OCI-LY7 (cell line): Measurements from ENCODE around the gene NOTCH4. TPM values are rescaled to one million over a fixed set of nuclear protein-coding genes. Genes with fewer than 3 reads are reported as not detected.
"Not testable (repeated sequence)": the region's sequence is repeated elsewhere in the genome, so short reads cannot be mapped to it uniquely, and the experiment has no call there.

Experiments
- BruUV-seq: library from RNA; stranded (reverse); fragments of 400-500 nt; replicated peaks from 2 replicates; lab custom pipeline; 2021; lab: Mats Ljungman, UMichigan
- CTCF ChIA-PET: fragments of 300-600 bp; sonication (Branson Sonifier 250); formaldehyde crosslinking; loops from one replicate; lab custom pipeline; 2022; ENCODE audit warnings: antibody characterized with exemption; ENCODE audit not compliant: unreplicated experiment; lab: Charles Lee
- POLR2A ChIA-PET: fragments of 300-600 bp; sonication (Branson Sonifier 250); formaldehyde crosslinking; loops from one replicate; lab custom pipeline; 2022; ENCODE audit warnings: antibody characterized with exemption; lab: Charles Lee
- DNase-seq: peaks from one replicate; pipeline ENCODE4 v3.0.0-alpha.2; 2015; ENCODE audit warnings: low spot score
- H2AFZ ChIP-seq: fragments of 200-600 bp; sonication (generic), shearing (Covaris generic); 2 replicates; pipeline ENCODE4 v1.6.1; 2014; ENCODE audit warnings: mild to moderate bottlenecking, antibody characterized with exemption, low read length, moderate library complexity
- H3K27ac ChIP-seq: fragments of 200-600 bp; sonication (generic); 2 replicates; pipeline ENCODE4 v1.5.1; 2014; ENCODE audit warnings: mixed run types, low read depth, mild to moderate bottlenecking, moderate library complexity, low read length, inconsistent platforms; ENCODE audit not compliant: poor library complexity, severe bottlenecking
- H3K36me3 ChIP-seq: fragments of 200-600 bp; sonication (generic); 2 replicates; pipeline ENCODE4 v1.6.1; 2014; ENCODE audit warnings: mild to moderate bottlenecking, antibody characterized with exemption, low read length, moderate library complexity, mixed read lengths; ENCODE audit not compliant: insufficient read depth
- H3K4me1 ChIP-seq: fragments of 200-600 bp; sonication (generic); 2 replicates; pipeline ENCODE4 v1.5.1; 2014; ENCODE audit warnings: mild to moderate bottlenecking, low read length; ENCODE audit not compliant: insufficient read depth, poor library complexity, severe bottlenecking
- H3K4me2 ChIP-seq: fragments of 200-600 bp; sonication (generic); 2 replicates; pipeline ENCODE4 v1.6.1; 2014; ENCODE audit warnings: mild to moderate bottlenecking, low read length
- H3K4me3 ChIP-seq: fragments of 200-600 bp; sonication (generic); 2 replicates; pipeline ENCODE4 v1.5.1; 2014; ENCODE audit warnings: mild to moderate bottlenecking, low read depth, low read length; ENCODE audit not compliant: poor library complexity, severe bottlenecking
- H3K79me2 ChIP-seq: fragments of 200-600 bp; sonication (generic); 2 replicates; pipeline ENCODE4 v1.6.1; 2016; ENCODE audit warnings: low read depth, mild to moderate bottlenecking, low read length, moderate library complexity, mixed read lengths; ENCODE audit not compliant: insufficient read depth
- H3K9me2 ChIP-seq: fragments of 200-600 bp; sonication (generic); 2 replicates; pipeline ENCODE4 v1.6.1; 2016; ENCODE audit warnings: mild to moderate bottlenecking, low read length, mixed read lengths; ENCODE audit not compliant: insufficient read depth
- H3K9me3 ChIP-seq: fragments of 200-600 bp; sonication (generic); 2 replicates; pipeline ENCODE4 v1.6.1; 2014; ENCODE audit warnings: mild to moderate bottlenecking, mixed run types, low read length, mixed read lengths
- H4K20me1 ChIP-seq: fragments of 200-600 bp; sonication (generic); 2 replicates; pipeline ENCODE4 v1.6.1; 2014; ENCODE audit warnings: mild to moderate bottlenecking, antibody characterized with exemption, low read length, moderate library complexity, mixed read lengths; ENCODE audit not compliant: insufficient read depth
- EZH2phosphoT487 ChIP-seq: fragments of 200-600 bp; sonication (generic); IDR thresholded peaks from 2 replicates; pipeline ENCODE4 v1.6.1; 2018; ENCODE audit warnings: low read depth, borderline replicate concordance, mild to moderate bottlenecking, mixed run types, antibody characterized with exemption, low read length, moderate library complexity, mixed read lengths
- intact Hi-C: fragments of 100-400 bp; cut with micrococcal nuclease; formaldehyde crosslinking; loops from one replicate; pipeline ENCODE4 v1.10.0; 2022; ENCODE audit not compliant: unreplicated experiment
- total RNA-seq, 2 experiments: library from RNA; depleted of rRNA in 1 of 2; stranded (reverse); fragments of >200 nt in 1 of 2; shearing (Covaris generic) in 1 of 2; gene quantifications; 2 replicates each; pipeline ENCODE4 v1.2.3, GENCODE V29; 2014 to 2022
- TF ChIP-seq, protein P1 (sequence below): fragments of 200-600 bp; sonication (generic); conservative IDR thresholded peaks from 2 replicates; pipeline ENCODE4 v1.5.1; 2014; ENCODE audit warnings: mild to moderate bottlenecking, antibody characterized with exemption, low read length, moderate library complexity, mixed read lengths

Gene NOTCH4
- total RNA-seq, 2 experiments from 2014 or later, result 1.4 to 2.4 TPM

DNA sequence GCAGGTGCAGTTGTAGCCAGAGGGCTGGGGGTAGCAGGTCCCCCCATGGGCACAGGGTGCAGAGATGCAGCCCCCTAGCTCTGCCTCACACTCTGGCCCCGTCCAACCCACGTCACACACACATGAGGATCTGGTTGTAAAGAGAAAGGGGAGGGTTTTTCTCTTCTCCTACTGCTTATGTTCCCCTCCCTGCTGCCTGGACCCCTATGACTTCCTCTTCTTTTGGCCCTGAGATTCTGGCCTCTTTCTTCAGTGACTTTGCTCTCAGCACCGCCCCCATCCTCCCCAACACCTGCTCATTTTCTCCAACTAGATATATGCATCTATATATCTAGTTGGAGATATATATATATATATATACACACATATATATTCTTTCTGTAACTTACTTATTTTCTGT, 9.7 kb downstream of the NOTCH4 start:
- H3K9me2 ChIP-seq, result no peaks in the 10 kb centered on the region
- ChIA-PET POLR2A (interaction anchor here (0.8 kb wide), 1 partner anchor 9 kb away, joined by 4 read pairs; no protein-coding TSS in a partner anchor), CTCF (no interaction called here)
- H3K4me2 ChIP-seq, result no peak overlapping the region
- intact Hi-C loops, result no loop called here
- no TSS peak for BruUV-seq
- H3K79me2 ChIP-seq, result no peaks in the 10 kb centered on the region
- H3K9me3 ChIP-seq, result no peaks in the 10 kb centered on the region
- H3K27ac ChIP-seq, result no peak overlapping the region
- peak; percentile 32 for DNase-seq
- H2AFZ ChIP-seq, result no peak overlapping the region
- TF ChIP-seq EZH2phosphoT487, result no peak
- TF ChIP-seq, protein P1, sequence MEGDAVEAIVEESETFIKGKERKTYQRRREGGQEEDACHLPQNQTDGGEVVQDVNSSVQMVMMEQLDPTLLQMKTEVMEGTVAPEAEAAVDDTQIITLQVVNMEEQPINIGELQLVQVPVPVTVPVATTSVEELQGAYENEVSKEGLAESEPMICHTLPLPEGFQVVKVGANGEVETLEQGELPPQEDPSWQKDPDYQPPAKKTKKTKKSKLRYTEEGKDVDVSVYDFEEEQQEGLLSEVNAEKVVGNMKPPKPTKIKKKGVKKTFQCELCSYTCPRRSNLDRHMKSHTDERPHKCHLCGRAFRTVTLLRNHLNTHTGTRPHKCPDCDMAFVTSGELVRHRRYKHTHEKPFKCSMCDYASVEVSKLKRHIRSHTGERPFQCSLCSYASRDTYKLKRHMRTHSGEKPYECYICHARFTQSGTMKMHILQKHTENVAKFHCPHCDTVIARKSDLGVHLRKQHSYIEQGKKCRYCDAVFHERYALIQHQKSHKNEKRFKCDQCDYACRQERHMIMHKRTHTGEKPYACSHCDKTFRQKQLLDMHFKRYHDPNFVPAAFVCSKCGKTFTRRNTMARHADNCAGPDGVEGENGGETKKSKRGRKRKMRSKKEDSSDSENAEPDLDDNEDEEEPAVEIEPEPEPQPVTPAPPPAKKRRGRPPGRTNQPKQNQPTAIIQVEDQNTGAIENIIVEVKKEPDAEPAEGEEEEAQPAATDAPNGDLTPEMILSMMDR, result no peak
- peaks cover 8% of the 10 kb centered on the region for H3K4me1 ChIP-seq
- H4K20me1 ChIP-seq, result no peaks in the 10 kb centered on the region
- H3K36me3 ChIP-seq, result no peaks in the 10 kb centered on the region
- H3K4me3 ChIP-seq, result no peak overlapping the region

DNA sequence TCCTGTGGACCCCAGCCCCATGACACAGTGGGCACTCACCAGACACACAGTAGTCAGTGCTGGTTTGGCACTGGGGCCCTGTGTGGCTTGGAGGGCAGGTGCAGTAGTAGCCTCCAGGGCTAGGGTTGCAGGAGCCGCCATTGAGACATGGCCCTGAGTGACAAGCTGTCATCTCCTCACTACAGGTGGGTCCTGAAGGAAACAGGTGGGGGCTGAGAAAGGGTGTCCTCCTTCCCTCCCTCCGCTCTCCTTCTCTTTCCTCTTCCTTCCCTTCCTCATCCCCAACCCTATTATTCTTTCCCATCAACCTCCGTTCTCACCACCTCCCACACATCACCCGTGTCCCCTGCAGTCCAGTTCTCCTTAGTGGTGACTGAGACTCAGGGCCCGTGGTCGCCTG, 10.2 kb downstream of the NOTCH4 start:
- Histone ChIP-seq H3K9me3 (no peaks in the 10 kb centered on the region), H3K27ac (no peak overlapping the region), H4K20me1 (no peaks in the 10 kb centered on the region), H3K4me1 (peaks cover 8% of the 10 kb centered on the region), H3K9me2 (no peaks in the 10 kb centered on the region), H2AFZ (no peak overlapping the region), H3K4me3 (no peak overlapping the region), H3K79me2 (no peaks in the 10 kb centered on the region), H3K4me2 (no peak overlapping the region), H3K36me3 (no peaks in the 10 kb centered on the region)
- intact Hi-C loops, result no loop called here
- ChIA-PET POLR2A (no interaction called here), CTCF (no interaction called here)
- BruUV-seq, result no TSS peak
- no peak for DNase-seq
- TF ChIP-seq, protein P1, result no peak
- TF ChIP-seq EZH2phosphoT487, result no peak

DNA sequence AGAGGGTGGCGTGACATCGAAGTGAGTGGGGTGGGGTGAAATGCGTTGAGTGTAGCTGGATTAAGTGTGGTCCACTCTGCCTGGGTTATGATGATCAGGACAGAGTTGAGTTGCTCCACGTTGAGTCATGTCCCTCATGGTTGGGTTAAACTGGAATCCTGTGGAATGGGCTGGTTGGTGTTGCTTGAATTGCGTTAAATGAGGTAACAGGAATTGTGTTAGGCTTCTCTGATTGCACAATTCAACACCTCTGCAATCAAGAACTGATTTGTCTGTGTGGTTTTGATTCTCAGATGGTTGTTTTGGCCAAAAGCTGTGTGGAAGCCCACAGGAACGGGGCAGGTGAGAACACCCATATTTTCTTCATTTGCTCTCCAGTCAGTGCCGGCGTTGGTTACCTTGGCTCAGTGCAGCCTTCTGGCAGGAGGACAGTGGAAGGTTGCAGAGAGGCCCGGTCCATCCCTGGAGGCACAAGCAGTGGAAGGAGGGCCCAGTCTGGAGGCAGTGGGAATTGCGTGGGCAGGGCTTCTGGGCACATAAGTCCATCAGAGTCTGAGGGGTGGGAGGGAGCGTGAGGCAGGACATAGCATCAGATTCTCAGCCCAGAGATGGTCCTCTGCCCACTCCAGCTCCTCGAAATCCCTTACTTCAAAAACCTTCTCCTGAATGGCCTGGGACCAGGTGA, 11.6 kb downstream of the NOTCH4 start:
- H2AFZ ChIP-seq, result no peak overlapping the region
- CTCF ChIA-PET, result no interaction called here
- H3K4me2 ChIP-seq, result no peak overlapping the region
- peaks cover 2% of the 10 kb centered on the region for H3K4me1 ChIP-seq
- DNase-seq, result no peak
- no peaks in the 10 kb centered on the region for H4K20me1 ChIP-seq
- H3K9me2 ChIP-seq, result no peaks in the 10 kb centered on the region
- TF ChIP-seq EZH2phosphoT487, result no peak
- TF ChIP-seq, protein P1, result no peak
- no peaks in the 10 kb centered on the region for H3K36me3 ChIP-seq
- POLR2A ChIA-PET, result no interaction called here
- H3K4me3 ChIP-seq, result no peak overlapping the region
- H3K79me2 ChIP-seq, result no peaks in the 10 kb centered on the region
- BruUV-seq, result no TSS peak
- H3K9me3 ChIP-seq, result no peaks in the 10 kb centered on the region
- H3K27ac ChIP-seq, result no peak overlapping the region
- intact Hi-C loops, result no loop called here

DNA sequence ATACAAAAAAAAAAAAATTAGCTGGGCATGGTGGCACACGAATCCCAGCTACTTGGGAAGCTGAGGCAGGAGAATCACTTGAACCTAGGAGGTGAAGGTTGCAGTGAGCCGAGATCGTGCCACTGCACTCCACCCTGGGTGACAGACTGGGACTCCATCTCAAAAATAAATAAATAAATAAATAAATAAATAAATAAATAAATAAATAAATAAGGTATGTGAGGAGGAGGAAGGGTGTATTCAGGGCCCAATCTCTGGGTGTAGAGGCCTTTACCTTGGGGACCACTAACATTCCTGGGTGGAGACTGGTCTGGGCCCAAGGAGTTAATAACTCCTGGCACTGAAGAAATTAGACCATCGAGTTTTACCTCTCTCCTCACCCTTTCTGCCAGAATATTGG, 12.4 kb downstream of the NOTCH4 start:
- H3K27ac ChIP-seq, H3K4me3 ChIP-seq, intact Hi-C loops, H3K4me2 ChIP-seq, H3K79me2 ChIP-seq, H2AFZ ChIP-seq, H3K36me3 ChIP-seq, H3K9me3 ChIP-seq, H4K20me1 ChIP-seq, POLR2A ChIA-PET, H3K9me2 ChIP-seq, DNase-seq, BruUV-seq, H3K4me1 ChIP-seq, CTCF ChIA-PET: not testable (repeated sequence)
